Mucosa of descending colon (tissue), 3 donors: Measurements from ENCODE around the gene PCBP3. TPM values are rescaled to one million over a fixed set of nuclear protein-coding genes. Genes with fewer than 3 reads are reported as not detected.
"Not testable (repeated sequence)": the region's sequence is repeated elsewhere in the genome, so short reads cannot be mapped to it uniquely, and the experiment has no call there.

Experiments used
- ATAC-seq: fragments of 200-7000 bp; cut with Tn5 transposase; one replicate; pipeline ENCODE4 v1.9.1; 2020; ENCODE audit warnings: mild to moderate bottlenecking, moderate library complexity
- DNase-seq, 3 donors: peaks; one replicate each; pipeline ENCODE4 v3.0.0-alpha.2; 2020
- H3K36me3 ChIP-seq: fragments of 200-600 bp; one replicate; pipeline ENCODE4 v1.8.0; 2021; ENCODE audit warnings: low read depth, mild to moderate bottlenecking
- H3K4me1 ChIP-seq: fragments of 200-600 bp; one replicate; pipeline ENCODE4 v1.8.0; 2021; ENCODE audit warnings: low read depth, mild to moderate bottlenecking
- H3K4me3 ChIP-seq: fragments of 200-600 bp; one replicate; pipeline ENCODE4 v1.8.0; 2021; ENCODE audit warnings: mild to moderate bottlenecking
- H3K9me3 ChIP-seq: fragments of 200-600 bp; one replicate; pipeline ENCODE4 v1.8.0; 2021; ENCODE audit warnings: mild to moderate bottlenecking
- CTCF ChIP-seq: fragments of 200-600 bp; IDR thresholded peaks from one replicate; pipeline ENCODE4 v1.8.0; 2022; ENCODE audit warnings: antibody characterized with exemption, mild to moderate bottlenecking
- intact Hi-C, 2 donors: fragments of 100-400 bp; cut with DNase I in 1 of 2; cut with micrococcal nuclease in 1 of 2; formaldehyde crosslinking; loops; one replicate each; pipeline versions ENCODE4 v1.11.0 to v1.11.1; 2022; cut with DNase I, micrococcal nuclease
- total RNA-seq, 3 donors: library from RNA; stranded (reverse); fragmentation: NEBNext Ultra II Directional in 2 of 3; extraction: Animal tissue kit (Norgen Biotek cat#: 25700) in 2 of 3; gene quantifications; one replicate each; pipeline versions ENCODE4 v1.2.1 to v1.2.4, GENCODE V29; 2021 to 2023
- donor health status: DM: no; HTN: no; CAD: no; lungs with moderate emphysema.
- donor health status: DM: no; HTN: no; CAD: no.
- donor health status: DM: no; HTN: yes; CAD: no.

PCBP3 gene
- total RNA-seq, 3 donors from 2014 or later: 4.5 to 18.4 (median 7.6) TPM

- no peak for DNase-seq
- intact Hi-C loops: no loop called here
- Histone ChIP-seq H3K4me3 (no peak overlapping the region), H3K4me1 (peaks cover 6% of the 10 kb centered on the region), H3K9me3 (no peaks in the 10 kb centered on the region), H3K36me3 (no peaks in the 10 kb centered on the region)
- no peak for ATAC-seq
- TF ChIP-seq CTCF: no peak
Measured at GRCh38 chr21:45700461-45700860, 56.9 kb downstream of the PCBP3 start.

- intact Hi-C loops: no loop called here
- no peaks in the 10 kb centered on the region for H3K4me1 ChIP-seq
- ATAC-seq (no peak), DNase-seq (no peak)
- TF ChIP-seq CTCF: no peak
- H3K4me3 ChIP-seq: no peak overlapping the region
- H3K9me3 ChIP-seq: no peaks in the 10 kb centered on the region
- no peaks in the 10 kb centered on the region for H3K36me3 ChIP-seq
Measured at GRCh38 chr21:45704311-45705108, 61.0 kb downstream of the PCBP3 start.

GRCh38 chr21:45706299-45706698 lies 62.8 kb downstream of the PCBP3 start:
- no peak for TF ChIP-seq CTCF
- intact Hi-C loops: no loop called here
- no peak for ATAC-seq
- Histone ChIP-seq H3K36me3 (no peaks in the 10 kb centered on the region), H3K4me3 (no peak overlapping the region), H3K4me1 (no peaks in the 10 kb centered on the region), H3K9me3 (peaks cover 8% of the 10 kb centered on the region)
- DNase-seq: no peak

DNA sequence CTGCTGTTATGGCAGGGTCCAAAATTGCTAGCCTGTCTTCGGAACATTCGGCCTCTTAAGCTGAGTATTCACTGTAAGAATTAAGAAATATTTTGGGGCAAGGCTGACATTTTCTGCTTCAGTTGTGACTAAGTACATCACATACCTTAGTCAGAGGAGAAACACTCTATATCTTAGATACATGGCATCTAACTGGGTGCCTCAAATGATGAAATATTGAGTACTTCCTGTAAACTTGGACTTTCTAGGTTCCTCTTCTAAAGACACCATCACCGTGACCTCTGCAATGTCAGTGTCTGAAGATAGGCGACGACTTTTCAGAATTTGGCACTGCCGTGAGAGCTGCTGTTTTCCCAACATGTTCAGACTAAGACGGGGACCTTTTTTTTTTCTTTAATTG lies 65.6 kb downstream of the PCBP3 start:
- Histone ChIP-seq H3K9me3 (peaks cover 10% of the 10 kb centered on the region), H3K36me3 (no peaks in the 10 kb centered on the region), H3K4me1 (no peaks in the 10 kb centered on the region), H3K4me3 (no peak overlapping the region)
- ATAC-seq: no peak
- no peak for DNase-seq
- intact Hi-C loops: no loop called here
- TF ChIP-seq CTCF: no peak

DNA sequence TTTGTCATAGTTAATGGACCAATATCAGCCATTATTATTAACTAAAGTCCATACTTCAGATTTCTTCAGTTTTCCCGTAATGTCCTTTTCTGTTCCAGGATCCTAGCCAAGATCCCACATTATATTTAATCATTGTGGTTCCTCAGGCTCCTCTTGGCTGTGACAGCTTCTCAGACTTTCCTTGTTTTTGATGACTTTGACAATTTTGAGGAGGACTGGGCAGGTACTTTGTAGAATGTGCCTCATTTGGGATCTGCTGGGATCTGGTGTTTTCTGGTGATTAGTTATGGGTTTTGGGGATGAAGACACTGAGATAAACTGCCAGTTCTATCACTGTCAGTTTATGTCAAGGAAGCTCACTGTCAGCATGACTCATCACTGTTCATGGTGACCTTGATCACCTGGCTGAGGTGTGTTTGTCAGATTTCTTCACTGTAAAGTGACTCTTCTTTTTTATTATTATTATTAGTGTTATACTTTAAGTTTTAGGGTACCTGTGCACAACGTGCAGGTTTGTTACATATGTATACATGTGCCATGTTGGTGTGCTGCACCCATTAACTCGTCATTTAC lies 66.3 kb downstream of the PCBP3 start:
- ATAC-seq: no peak
- no peaks in the 10 kb centered on the region for H3K36me3 ChIP-seq

DNA sequence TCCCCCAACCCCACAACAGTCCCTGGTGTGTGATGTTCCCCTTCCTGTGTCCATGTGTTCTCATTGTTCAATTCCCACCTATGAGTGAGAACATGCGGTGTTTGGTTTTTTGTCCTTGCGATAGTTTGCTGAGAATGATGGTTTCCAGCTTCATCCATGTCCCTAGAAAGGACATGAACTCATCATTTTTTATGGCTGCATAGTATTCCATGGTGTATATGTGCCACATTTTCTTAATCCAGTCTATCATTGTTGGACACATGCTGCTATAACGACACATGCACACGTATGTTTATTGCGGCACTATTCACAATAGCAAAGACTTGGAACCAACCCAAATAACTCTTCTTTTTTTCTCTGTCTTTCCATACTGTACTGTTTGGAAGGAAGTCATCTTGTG lies 66.8 kb downstream of the PCBP3 start:
- DNase-seq, intact Hi-C loops, H3K36me3 ChIP-seq, H3K4me1 ChIP-seq, ATAC-seq, H3K4me3 ChIP-seq: not testable (repeated sequence)
- H3K9me3 ChIP-seq: peaks cover 10% of the 10 kb centered on the region

More for the DNA sequence above, 66.3 kb downstream of the PCBP3 start:
- Histone ChIP-seq H3K4me3 (no peak overlapping the region), H3K4me1 (no peaks in the 10 kb centered on the region), H3K9me3 (peaks cover 10% of the 10 kb centered on the region)
- intact Hi-C loops: no loop called here
- TF ChIP-seq CTCF: no peak
- no peak for DNase-seq
